Measurements from ENCODE around the gene CIB2.

The CIB2 gene

GRCh38 chr15:78070049-78070700, 61.1 kb downstream of the CIB2 start:
- H3K27ac Mint-ChIP-seq, result peak overlapping the region; percentile 90 to 94
- peaks cover 40% of the 10 kb centered on the region for H3K4me1 Mint-ChIP-seq
- no peaks in the 10 kb centered on the region for H3K27me3 Mint-ChIP-seq
- no peaks in the 10 kb centered on the region for H3K9me3 Mint-ChIP-seq
- H3K4me3 Mint-ChIP-seq, result peak overlapping the region; percentile 81 to 85
- peak; percentile 39 for ATAC-seq
- no peak for DNase-seq

DNA sequence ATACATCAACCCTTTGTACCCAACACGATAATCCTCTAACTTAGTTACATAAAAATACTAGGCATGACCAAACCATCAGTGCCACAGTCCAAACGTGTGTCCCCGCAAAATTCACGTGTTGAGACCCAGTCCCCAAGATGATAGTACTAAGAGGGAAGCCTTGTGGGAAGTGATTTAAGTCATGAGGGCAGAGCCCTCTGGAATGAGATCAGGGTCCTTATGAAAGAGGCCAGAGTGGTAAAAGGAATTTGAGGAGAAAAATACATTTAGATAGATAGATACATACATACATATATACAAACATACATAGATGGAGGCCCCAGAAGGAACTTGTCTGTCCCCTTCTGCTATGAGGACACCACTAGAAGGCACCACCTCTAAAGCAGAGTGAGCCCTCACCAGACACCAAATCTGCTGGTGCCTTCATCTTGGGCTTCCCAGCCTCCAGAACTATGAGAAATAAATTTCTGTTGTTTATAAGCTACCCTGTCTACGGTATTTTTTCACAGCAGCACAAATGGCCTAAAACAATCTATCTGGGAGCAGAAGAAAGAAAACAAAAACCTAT, 61.7 kb downstream of the CIB2 start:
- Mint-ChIP-seq H3K4me1 (peaks cover 34% of the 10 kb centered on the region), H3K27ac (peak overlapping the region; percentile 90 to 94), H3K9me3 (no peaks in the 10 kb centered on the region), H3K27me3 (no peaks in the 10 kb centered on the region), H3K4me3 (peak overlapping the region; percentile 81 to 85)
- DNase-seq, result no peak
- no peak for ATAC-seq

GRCh38 chr15:78069052-78069414, 62.2 kb downstream of the CIB2 start:
- Mint-ChIP-seq H3K9me3 (no peaks in the 10 kb centered on the region), H3K4me1 (peaks cover 29% of the 10 kb centered on the region), H3K4me3 (peak overlapping the region; percentile 81 to 85), H3K27me3 (no peaks in the 10 kb centered on the region), H3K27ac (peak overlapping the region; percentile 67 to 90)
- DNase-seq (no peak), ATAC-seq (peak; percentile 58)

DNA sequence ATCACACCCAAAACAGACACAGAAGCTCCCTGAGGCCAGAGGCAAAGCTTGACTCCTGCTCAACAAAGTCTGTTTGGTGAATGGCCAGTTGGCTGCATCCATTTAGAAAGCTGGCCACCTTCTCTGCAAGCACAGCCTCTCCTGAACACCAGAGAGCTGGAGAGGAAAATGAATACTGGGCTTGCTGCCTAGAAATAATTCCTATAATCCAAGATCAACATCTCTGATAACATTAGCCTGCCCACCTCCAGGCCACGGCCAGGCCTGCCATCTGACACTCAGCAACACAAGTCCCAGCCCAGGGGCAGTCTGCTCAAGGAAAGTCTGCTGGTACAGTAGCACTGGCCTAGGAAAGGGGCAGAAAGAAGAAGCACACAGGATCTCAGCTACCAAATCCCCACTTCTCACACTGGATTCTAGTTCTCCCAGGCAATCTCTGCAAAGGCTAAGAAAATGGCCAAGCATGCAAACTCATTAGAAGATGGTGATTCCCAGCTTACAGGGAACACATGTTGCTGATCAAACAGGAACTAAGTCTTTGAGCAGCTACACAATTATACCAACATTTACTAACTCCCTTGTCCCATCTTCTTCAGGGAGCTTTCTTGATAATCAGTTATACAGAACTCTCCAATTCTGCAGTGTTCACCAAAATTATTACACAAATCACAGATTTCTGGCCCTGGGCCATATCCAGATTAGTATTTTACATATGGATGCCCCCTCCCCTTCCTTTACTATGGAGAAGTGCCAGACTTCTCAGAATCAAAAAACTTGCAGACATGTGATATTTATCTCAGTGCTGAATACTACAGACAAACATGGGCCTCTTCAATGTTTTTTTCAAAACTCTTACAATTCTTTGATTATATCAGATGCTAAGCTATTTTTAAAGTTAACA, 63.7 kb downstream of the CIB2 start:
- peak overlapping the region; percentile 36 to 40 for H3K27ac Mint-ChIP-seq
- H3K4me3 Mint-ChIP-seq, result peak overlapping the region in 1 of 2 donors; percentile 38
- ATAC-seq (no peak), DNase-seq (no peak)
- no peaks in the 10 kb centered on the region for H3K9me3 Mint-ChIP-seq
- H3K4me1 Mint-ChIP-seq, result peaks cover 14% of the 10 kb centered on the region
- H3K27me3 Mint-ChIP-seq, result no peaks in the 10 kb centered on the region

DNA sequence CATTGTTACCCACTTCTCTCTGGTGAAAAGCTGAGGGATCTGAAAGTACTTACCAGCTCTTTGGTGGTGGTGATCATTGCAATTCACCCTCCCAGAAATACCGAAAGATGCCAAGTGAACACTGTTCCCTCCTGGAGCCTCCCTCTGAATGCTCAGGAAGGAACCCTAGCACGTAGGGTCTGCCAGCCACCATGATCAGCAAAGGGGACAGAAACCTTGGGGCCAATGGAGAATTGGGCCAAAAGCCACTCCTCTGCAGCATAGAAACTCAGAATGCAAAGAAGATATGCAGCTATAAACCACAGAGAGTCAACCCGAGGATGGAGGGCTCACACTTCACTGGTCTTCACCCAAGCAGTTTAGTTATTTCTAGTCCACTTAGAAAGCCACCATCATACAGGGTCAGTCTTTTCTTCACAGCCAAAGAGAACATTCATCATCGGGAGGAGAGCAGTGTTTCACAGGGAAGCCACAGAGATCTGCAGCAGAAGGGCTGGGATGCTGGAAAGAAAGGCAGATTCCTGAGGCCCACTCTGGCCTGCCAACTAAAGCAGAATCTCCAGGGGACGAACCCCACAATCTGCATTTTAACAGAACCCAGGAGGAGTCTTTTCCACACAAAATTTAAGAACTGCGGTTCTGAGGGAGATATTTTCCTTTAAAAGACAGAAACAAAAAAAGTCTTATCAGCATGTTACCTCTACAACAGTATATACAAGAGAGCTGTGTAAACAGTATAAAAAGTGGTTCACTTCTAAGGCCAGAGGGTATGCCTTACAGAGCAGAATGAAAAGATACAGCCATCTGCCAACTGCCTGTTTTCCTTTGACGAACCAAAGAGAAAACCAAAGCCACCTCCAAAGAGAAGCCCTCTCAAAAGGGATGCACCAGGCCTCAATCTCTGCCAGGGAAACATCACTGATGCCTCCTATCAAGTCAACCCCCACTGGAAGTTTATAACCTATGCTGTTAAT, 65.0 kb downstream of the CIB2 start:
- Mint-ChIP-seq H3K4me3 (peak overlapping the region in 1 of 2 donors; percentile 4), H3K27ac (peak overlapping the region; percentile 23 to 89)

DNA sequence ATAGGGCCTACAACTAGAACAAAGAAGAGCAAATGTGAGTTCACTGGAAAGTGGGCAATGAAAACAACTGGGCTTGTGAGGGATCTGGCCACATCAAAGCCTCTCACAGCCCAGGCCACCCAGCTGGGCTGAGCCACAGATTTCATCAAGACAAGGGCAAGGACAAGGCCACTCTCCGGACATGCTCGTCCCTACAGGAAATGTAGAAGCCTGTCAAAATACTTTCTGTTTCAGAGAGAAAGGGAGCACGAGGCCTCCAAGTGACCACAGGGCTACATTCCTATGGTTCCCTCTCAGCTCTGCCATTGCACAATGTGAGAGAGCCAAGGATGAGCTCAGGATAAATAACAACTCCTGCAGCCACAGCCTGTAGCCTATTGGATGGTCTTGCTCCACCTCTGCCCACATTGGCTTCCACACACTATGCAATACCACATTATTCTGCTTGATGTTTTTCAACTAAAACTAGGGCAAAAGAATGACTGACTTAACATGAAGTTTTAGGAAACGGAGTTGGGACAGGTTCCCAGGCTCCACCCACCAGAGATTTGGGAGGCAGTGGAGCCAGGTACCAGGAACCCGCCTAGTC, 65.9 kb downstream of the CIB2 start:
- no peak for ATAC-seq

More for the DNA sequence above, 65.0 kb downstream of the CIB2 start:
- DNase-seq (no peak), ATAC-seq (no peak)
- Mint-ChIP-seq H3K4me1 (peaks cover 1% of the 10 kb centered on the region), H3K27me3 (no peaks in the 10 kb centered on the region), H3K9me3 (no peaks in the 10 kb centered on the region)

GRCh38 chr15:78064544-78064943, 66.7 kb downstream of the CIB2 start:
- no peaks in the 10 kb centered on the region for H3K27me3 Mint-ChIP-seq
- ATAC-seq, result no peak
- H3K9me3 Mint-ChIP-seq, result no peaks in the 10 kb centered on the region
- H3K27ac Mint-ChIP-seq, result no peak overlapping the region
- no peak overlapping the region for H3K4me3 Mint-ChIP-seq
- no peak for DNase-seq
- peaks cover 12% of the 10 kb centered on the region for H3K4me1 Mint-ChIP-seq

More for the DNA sequence above, 65.9 kb downstream of the CIB2 start:
- Mint-ChIP-seq H3K4me3 (no peak overlapping the region), H3K27me3 (no peaks in the 10 kb centered on the region), H3K9me3 (no peaks in the 10 kb centered on the region), H3K27ac (peak overlapping the region in 1 of 2 donors; percentile 80), H3K4me1 (peaks cover 3% of the 10 kb centered on the region)
- DNase-seq, result no peak

DNA sequence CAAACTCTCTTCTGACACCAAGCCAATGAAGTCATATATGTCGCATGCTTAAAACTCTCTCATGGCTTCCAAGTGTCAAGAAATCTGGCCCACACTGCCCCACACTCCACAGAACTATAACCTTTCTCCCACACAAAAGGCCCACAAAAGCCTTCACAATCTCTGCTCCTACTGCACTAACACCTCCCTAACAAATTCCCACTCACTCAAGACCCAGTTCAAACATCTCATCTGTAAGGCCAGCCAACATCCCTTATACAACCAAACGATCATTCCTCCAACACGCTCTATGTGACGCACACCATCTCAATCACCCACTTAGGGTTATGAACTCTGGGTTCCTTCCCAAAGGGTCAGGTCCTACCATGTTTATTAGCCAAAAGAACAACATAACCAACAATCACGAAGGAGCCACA, 67.3 kb downstream of the CIB2 start:
- ATAC-seq (no peak), DNase-seq (no peak)
- Mint-ChIP-seq H3K27me3 (no peaks in the 10 kb centered on the region), H3K4me3 (no peak overlapping the region), H3K27ac (no peak overlapping the region), H3K4me1 (peaks cover 17% of the 10 kb centered on the region), H3K9me3 (no peaks in the 10 kb centered on the region)

GRCh38 chr15:78063217-78063616, 68.0 kb downstream of the CIB2 start:
- no peaks in the 10 kb centered on the region for H3K9me3 Mint-ChIP-seq
- H3K27me3 Mint-ChIP-seq, result no peaks in the 10 kb centered on the region
- DNase-seq, result no peak
- no peak overlapping the region for H3K4me3 Mint-ChIP-seq
- peaks cover 25% of the 10 kb centered on the region for H3K4me1 Mint-ChIP-seq
- ATAC-seq, result no peak
- H3K27ac Mint-ChIP-seq, result no peak overlapping the region

DNA sequence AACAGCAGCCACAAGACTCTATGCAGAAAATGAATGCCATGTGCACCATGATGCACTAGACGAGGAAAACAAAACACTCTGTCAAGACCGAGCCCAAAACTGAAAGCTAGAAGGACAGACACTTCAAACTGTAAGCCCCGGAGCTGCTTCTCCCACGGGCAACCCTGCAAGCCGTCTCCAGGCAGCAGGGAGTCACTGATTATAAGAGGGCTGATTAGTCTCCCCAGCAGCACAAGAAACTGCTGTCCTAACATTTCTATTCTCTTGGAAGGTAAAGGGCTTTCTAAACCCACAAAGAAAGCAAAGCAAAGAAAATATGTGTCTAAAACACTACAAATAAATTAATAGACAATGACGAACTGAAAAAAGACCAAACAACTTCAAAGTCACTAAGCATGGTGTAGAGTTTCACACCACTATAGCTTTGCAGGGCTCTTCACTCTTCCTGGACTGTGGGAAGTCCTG, 69.2 kb downstream of the CIB2 start:
- no peak for DNase-seq
- Mint-ChIP-seq H3K27me3 (no peaks in the 10 kb centered on the region), H3K9me3 (no peaks in the 10 kb centered on the region), H3K4me3 (peak overlapping the region; percentile 75 to 76), H3K27ac (peak overlapping the region in 1 of 2 donors; percentile 22), H3K4me1 (peaks cover 37% of the 10 kb centered on the region)
- peak; percentile 77 for ATAC-seq

DNA sequence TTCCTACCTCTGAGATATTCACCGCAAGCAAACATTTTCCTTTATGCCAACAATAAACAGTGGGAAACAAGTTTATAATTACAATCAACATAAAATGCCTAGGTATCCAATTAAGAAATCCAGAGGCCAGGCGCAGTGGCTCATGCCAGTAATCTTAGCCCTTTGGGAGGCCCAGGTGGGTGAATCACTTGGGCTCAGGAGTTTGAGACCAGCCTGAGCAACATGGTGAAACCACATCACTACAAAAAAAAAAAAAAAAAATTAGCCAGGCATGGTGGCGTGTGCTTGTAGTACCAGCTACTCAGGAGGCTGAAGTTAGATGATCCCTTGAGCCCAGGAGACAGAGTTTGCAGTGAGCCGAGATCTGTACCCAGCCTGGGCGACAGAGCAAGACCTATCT, 71.0 kb downstream of the CIB2 start:
- H3K9me3 Mint-ChIP-seq, result no peaks in the 10 kb centered on the region
- DNase-seq (no peak), ATAC-seq (no peak)
- no peak overlapping the region for H3K27ac Mint-ChIP-seq
- H3K27me3 Mint-ChIP-seq, result no peaks in the 10 kb centered on the region
- no peak overlapping the region for H3K4me3 Mint-ChIP-seq
- H3K4me1 Mint-ChIP-seq, result peaks cover 55% of the 10 kb centered on the region

- ATAC-seq (no peak), DNase-seq (no peak)
- Mint-ChIP-seq H3K27me3 (no peaks in the 10 kb centered on the region), H3K4me1 (peaks cover 61% of the 10 kb centered on the region), H3K4me3 (no peak overlapping the region), H3K9me3 (no peaks in the 10 kb centered on the region), H3K27ac (peak overlapping the region; percentile 55 to 71)
Observed at GRCh38 chr15:78059110-78059839, 72.0 kb downstream of the CIB2 start.

- DNase-seq (no peak), ATAC-seq (no peak)
- Mint-ChIP-seq H3K9me3 (no peaks in the 10 kb centered on the region), H3K27me3 (no peaks in the 10 kb centered on the region), H3K27ac (peak overlapping the region in 1 of 2 donors; percentile 71), H3K4me1 (peaks cover 67% of the 10 kb centered on the region), H3K4me3 (no peak overlapping the region)
Observed at GRCh38 chr15:78058401-78058935, 72.8 kb downstream of the CIB2 start.

- Mint-ChIP-seq H3K27ac (peak overlapping the region in 1 of 2 donors; percentile 74), H3K4me3 (no peak overlapping the region), H3K4me1 (peaks cover 73% of the 10 kb centered on the region), H3K9me3 (no peaks in the 10 kb centered on the region), H3K27me3 (no peaks in the 10 kb centered on the region)
- no peak for DNase-seq
- no peak for ATAC-seq
Observed at GRCh38 chr15:78057803-78058202, 73.4 kb downstream of the CIB2 start.

All from stimulated activated naive CD8-positive, alpha-beta T cell treated with anti-CD3 and anti-CD28 coated beads, Interleukin-15, amount 100 ng/mL, for 72 hours (primary cell).